ENCODE data around the gene DCLK1.

DNA sequence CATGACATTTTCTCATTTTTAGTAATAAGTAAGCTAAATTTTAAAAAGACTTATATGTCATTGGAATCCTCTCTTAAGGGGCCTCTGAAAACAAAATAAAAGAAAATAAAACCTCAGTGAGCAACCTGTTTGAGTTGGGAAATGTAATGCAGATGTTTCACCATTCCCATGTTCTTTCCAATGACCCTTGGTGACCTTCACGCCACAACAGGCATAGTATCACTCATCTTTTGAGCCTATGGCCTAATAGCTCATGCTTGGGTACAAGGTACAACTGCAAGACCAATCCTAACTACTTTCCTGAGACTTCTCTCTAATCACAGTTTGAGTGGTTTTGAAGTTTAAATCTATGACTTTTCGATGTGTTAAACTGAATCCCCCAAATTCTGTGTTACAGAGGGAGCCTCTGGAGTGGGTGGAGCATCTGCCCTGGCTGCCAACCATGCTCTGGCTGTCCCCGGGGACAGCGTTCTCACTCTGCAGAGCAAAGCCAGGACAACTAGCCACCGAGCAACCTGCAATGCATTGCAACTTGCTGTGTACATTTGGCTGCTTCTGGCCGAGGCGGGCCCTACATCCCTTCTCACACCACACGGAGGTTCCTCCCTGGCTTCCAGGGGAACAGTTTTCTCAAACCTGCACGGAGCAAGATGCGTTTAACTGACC is 346.8 kb downstream of the DCLK1 start:
- TF ChIP-seq, protein P1, sequence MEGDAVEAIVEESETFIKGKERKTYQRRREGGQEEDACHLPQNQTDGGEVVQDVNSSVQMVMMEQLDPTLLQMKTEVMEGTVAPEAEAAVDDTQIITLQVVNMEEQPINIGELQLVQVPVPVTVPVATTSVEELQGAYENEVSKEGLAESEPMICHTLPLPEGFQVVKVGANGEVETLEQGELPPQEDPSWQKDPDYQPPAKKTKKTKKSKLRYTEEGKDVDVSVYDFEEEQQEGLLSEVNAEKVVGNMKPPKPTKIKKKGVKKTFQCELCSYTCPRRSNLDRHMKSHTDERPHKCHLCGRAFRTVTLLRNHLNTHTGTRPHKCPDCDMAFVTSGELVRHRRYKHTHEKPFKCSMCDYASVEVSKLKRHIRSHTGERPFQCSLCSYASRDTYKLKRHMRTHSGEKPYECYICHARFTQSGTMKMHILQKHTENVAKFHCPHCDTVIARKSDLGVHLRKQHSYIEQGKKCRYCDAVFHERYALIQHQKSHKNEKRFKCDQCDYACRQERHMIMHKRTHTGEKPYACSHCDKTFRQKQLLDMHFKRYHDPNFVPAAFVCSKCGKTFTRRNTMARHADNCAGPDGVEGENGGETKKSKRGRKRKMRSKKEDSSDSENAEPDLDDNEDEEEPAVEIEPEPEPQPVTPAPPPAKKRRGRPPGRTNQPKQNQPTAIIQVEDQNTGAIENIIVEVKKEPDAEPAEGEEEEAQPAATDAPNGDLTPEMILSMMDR (conservative IDR thresholded peaks at IDR 0.05; ENCODE audit: low read length) = no peak
- TF ChIP-seq EZH2phosphoT487 (IDR thresholded peaks at IDR 0.05; ENCODE audit: borderline replicate concordance) = no peak

Measured in Loucy (cell line).